Measurements from ENCODE around the gene CFAP46.

GRCh38 chr10:132836248-132836831 is 106.0 kb downstream of the CFAP46 start:
- TF ChIP-seq CTCF (IDR thresholded peaks at IDR 0.05; ENCODE audit: insufficient read depth, low read depth, low read length): no peak
- TF ChIP-seq EZH2 (IDR thresholded peaks at IDR 0.05; ENCODE audit: insufficient read depth, low read length): no peak

Measured in astrocyte (in vitro differentiated cells and primary cell).